ENCODE measurements around the gene UBE2D1. TPM values are rescaled to one million over a fixed set of nuclear protein-coding genes. Genes with fewer than 3 reads are reported as not detected.

Gene UBE2D1
- total RNA-seq, 2 experiments from 2014 or later: 12.2 to 14.6 TPM

DNA sequence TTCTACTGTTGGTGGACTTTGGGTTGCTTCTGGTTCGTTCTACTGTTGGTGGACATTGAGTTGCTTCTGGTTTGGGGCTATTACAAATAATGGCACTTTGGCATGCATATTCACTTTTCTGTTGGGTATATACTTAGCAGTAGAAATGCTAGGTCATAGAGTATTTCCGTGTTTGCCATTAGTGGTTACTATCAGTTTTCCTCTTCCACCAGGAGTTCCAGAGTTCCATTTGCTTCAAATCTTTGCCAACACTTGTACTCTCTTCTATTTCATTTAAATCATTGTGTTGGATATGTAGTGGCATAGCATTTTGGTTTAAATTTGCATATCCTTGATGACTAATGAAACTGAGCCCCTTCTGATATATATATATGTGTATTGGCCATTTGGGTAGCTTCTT is 15.2 kb downstream of the UBE2D1 start:
- Mint-ChIP-seq H3K9me3 (ENCODE audit: low read depth) (no peaks in the 10 kb centered on the region), H3K36me3 (peaks cover 17% of the 10 kb centered on the region), H3K4me1 (no peaks in the 10 kb centered on the region), H3K27me3 (no peaks in the 10 kb centered on the region), H3K4me3 (no peak overlapping the region), H3K27ac (no peak overlapping the region)
- CTCF ChIA-PET: interaction anchor here (1.0 kb wide), 1 partner anchor 9 kb away, joined by 4 read pairs; no protein-coding TSS in a partner anchor
- DNase-seq (no peak), ATAC-seq (no peak)

GRCh38 chr10:58350619-58351323 is 16.0 kb downstream of the UBE2D1 start:
- CTCF ChIA-PET: no interaction called here

DNA sequence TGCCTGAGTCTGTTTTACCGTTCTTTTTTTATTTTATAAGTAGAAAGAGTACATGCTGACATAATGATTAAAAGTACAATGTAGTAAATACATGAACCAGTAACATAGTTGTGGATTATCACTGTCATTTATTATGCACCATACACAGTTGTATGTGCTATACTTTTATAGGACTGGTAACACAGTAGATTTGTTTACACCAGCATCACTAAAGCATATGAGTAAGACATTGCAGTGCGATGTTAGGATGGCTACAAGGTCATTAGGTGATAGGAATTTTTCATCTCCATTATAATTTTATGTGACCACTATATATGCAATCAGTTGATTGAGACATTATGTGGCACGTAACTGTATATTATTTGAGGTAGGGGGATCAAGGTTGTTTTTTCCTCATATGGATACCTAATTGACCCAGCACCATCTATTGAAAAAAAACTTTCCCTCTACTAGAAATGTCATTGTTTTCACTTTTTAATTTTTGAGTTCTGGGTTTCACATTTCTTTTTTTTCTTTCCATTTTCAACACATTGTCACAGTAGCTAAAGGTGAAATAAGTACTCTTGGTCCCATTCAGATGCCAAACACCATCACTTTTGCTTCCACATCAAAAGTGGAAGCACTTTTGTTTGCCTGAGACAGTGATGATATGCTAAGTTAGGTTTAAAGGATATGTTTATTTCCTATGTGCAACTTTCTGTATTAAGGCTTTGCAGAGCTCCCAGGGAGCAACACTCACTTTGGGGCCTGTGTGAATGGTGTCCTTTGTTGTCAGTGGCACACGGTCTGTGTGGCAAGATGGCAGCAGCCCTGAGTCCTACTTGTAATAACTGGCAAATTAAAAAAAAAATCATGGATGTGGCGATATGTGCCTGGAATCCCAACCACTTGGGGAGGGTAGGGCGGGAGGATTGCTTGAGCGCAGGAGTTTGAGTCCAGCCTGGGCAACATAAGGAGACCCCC is 17.1 kb downstream of the UBE2D1 start:
- DNase-seq: no peak
- no peak for ATAC-seq
- Mint-ChIP-seq H3K36me3 (peaks cover 6% of the 10 kb centered on the region), H3K9me3 (ENCODE audit: low read depth) (no peaks in the 10 kb centered on the region), H3K27me3 (no peaks in the 10 kb centered on the region), H3K4me1 (no peaks in the 10 kb centered on the region), H3K4me3 (no peak overlapping the region), H3K27ac (no peak overlapping the region)
- CTCF ChIA-PET: no interaction called here

More at GRCh38 chr10:58350619-58351323, 16.0 kb downstream of the UBE2D1 start:
- H3K36me3 Mint-ChIP-seq: peaks cover 13% of the 10 kb centered on the region
- H3K9me3 Mint-ChIP-seq (ENCODE audit: low read depth): no peaks in the 10 kb centered on the region
- DNase-seq (no peak), ATAC-seq (no peak)
- no peaks in the 10 kb centered on the region for H3K27me3 Mint-ChIP-seq
- H3K27ac Mint-ChIP-seq: no peak overlapping the region
- no peak overlapping the region for H3K4me3 Mint-ChIP-seq
- H3K4me1 Mint-ChIP-seq: no peaks in the 10 kb centered on the region

GRCh38 chr10:58352956-58353610 is 18.3 kb downstream of the UBE2D1 start:
- no peaks in the 10 kb centered on the region for H3K4me1 Mint-ChIP-seq
- no peak for ATAC-seq
- no peak overlapping the region for H3K4me3 Mint-ChIP-seq

GRCh38 chr10:58356756-58357155 is 21.9 kb downstream of the UBE2D1 start:
- ATAC-seq (no peak), DNase-seq (no peak)
- Mint-ChIP-seq H3K9me3 (ENCODE audit: low read depth) (no peaks in the 10 kb centered on the region), H3K36me3 (peaks cover 4% of the 10 kb centered on the region), H3K27me3 (no peaks in the 10 kb centered on the region), H3K4me3 (no peak overlapping the region), H3K27ac (no peak overlapping the region), H3K4me1 (peaks cover 19% of the 10 kb centered on the region)
- CTCF ChIA-PET: no interaction called here

More at GRCh38 chr10:58352956-58353610, 18.3 kb downstream of the UBE2D1 start:
- Mint-ChIP-seq H3K27me3 (no peaks in the 10 kb centered on the region), H3K9me3 (ENCODE audit: low read depth) (no peaks in the 10 kb centered on the region), H3K27ac (no peak overlapping the region), H3K36me3 (peaks cover 3% of the 10 kb centered on the region)
- DNase-seq: no peak
- CTCF ChIA-PET: no interaction called here

GRCh38 chr10:58358314-58358933 is 23.6 kb downstream of the UBE2D1 start:
- H3K4me1 Mint-ChIP-seq: peaks cover 19% of the 10 kb centered on the region
- H3K36me3 Mint-ChIP-seq: peaks cover 4% of the 10 kb centered on the region
- DNase-seq (no peak), ATAC-seq (no peak)
- no peaks in the 10 kb centered on the region for H3K27me3 Mint-ChIP-seq
- H3K27ac Mint-ChIP-seq: no peak overlapping the region
- no peaks in the 10 kb centered on the region for H3K9me3 Mint-ChIP-seq (ENCODE audit: low read depth)
- H3K4me3 Mint-ChIP-seq: no peak overlapping the region
- CTCF ChIA-PET: interaction anchor here (0.9 to 1.3 kb wide), 2 partner anchors 9 to 18 kb away, joined by 3 to 4 read pairs; no protein-coding TSS in a partner anchor

DNA sequence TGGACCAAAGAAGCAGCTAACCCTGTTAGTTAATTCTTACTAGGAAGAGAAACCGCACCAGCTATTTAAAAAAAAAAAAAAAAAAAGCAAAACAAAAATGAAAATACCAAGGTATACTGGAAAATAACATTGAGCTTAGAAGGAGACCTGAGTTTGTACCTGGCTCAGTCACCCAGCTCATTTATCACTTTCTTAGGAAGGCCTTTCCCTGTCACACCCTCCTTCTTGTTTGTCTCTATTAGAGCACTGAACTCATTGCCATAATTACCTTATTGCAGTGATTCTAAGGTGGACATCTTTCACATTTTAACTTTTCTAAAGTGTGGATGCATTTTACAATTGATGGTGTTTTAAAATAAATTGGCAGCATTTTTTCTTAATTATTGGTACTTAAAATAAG is 24.1 kb downstream of the UBE2D1 start:
- Mint-ChIP-seq H3K9me3 (ENCODE audit: low read depth) (no peaks in the 10 kb centered on the region), H3K36me3 (peaks cover 6% of the 10 kb centered on the region), H3K27ac (no peak overlapping the region), H3K4me1 (peaks cover 19% of the 10 kb centered on the region), H3K4me3 (no peak overlapping the region), H3K27me3 (no peaks in the 10 kb centered on the region)
- no peak for ATAC-seq
- CTCF ChIA-PET: interaction anchor here (0.9 kb wide), 1 partner anchor 9 kb away, joined by 4 read pairs; no protein-coding TSS in a partner anchor
- no peak for DNase-seq

DNA sequence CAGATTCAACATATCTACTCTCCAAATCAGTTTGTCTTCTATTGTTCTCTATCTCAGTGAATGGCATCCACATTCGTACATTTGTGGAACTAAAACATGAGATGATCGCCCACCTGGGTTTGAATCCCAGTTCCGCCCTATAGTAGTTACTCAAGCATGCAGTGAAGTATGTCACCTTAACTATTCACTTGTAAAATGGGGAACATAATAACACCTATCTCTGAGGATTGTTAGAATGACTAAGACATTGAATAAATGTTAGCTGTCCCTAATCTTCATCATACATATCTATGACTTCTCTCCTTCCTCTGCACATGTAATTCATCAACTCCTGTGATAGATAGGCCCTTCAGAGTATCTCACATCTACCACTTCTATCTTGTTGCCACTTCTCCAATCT is 24.7 kb downstream of the UBE2D1 start:
- ATAC-seq (no peak), DNase-seq (no peak)
- peaks cover 6% of the 10 kb centered on the region for H3K36me3 Mint-ChIP-seq
- no peak overlapping the region for H3K27ac Mint-ChIP-seq
- CTCF ChIA-PET: no interaction called here
- no peaks in the 10 kb centered on the region for H3K27me3 Mint-ChIP-seq
- H3K4me1 Mint-ChIP-seq: peaks cover 19% of the 10 kb centered on the region
- H3K9me3 Mint-ChIP-seq (ENCODE audit: low read depth): no peaks in the 10 kb centered on the region
- no peak overlapping the region for H3K4me3 Mint-ChIP-seq

DNA sequence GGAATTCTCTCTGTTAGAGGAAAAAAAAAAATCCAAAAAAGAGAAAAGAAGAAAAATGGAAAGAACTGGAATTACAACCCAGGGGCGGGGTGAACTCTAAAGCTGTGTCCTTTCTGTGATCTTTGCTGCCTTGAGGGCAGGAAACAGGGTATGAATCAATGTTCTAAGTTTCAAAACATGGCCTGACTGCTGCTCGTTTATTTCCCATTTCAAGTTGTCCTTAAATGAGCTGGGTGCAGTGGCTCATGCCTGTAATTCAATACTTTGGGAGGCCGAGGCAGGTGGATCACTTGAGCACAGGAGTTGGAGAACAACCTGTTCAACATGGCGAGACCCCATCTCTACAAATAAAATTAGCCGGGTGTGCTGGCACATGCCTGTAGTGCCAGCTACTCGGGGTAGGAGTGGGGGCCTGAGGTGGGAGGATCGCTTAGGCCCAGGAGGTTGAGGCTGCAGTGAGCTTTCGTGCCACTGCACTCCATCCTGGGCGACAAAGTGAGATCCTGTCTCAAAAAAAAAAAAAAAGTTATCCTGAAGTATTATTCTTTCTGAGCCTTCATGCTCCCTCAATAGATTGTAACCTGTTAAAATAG is 25.7 kb downstream of the UBE2D1 start:
- peaks cover 19% of the 10 kb centered on the region for H3K4me1 Mint-ChIP-seq
- H3K27ac Mint-ChIP-seq: no peak overlapping the region
- ATAC-seq (no peak), DNase-seq (no peak)
- CTCF ChIA-PET: no interaction called here
- no peaks in the 10 kb centered on the region for H3K9me3 Mint-ChIP-seq (ENCODE audit: low read depth)
- peaks cover 8% of the 10 kb centered on the region for H3K36me3 Mint-ChIP-seq
- H3K27me3 Mint-ChIP-seq: no peaks in the 10 kb centered on the region
- H3K4me3 Mint-ChIP-seq: no peak overlapping the region

DNA sequence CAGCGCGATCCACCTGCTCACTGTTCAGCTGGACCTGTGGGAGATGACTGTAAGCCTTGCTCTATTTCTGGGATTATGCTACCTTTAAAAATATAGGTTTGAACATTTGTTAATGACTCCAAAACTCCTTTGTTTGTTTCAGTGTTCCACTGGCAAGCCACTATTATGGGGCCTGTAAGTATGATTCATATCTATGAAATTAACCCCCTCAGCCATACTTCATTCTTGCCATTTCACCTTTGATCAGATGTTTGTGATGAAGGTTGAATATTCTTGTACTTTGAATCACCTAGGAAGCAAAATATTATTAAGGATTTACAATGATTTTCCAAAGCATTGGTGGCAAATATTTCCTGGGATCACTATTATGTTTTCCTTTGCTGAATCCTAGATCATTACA is 26.5 kb downstream of the UBE2D1 start:
- H3K4me1 Mint-ChIP-seq: peaks cover 19% of the 10 kb centered on the region
- peaks cover 8% of the 10 kb centered on the region for H3K36me3 Mint-ChIP-seq
- no peak for DNase-seq
- H3K27ac Mint-ChIP-seq: no peak overlapping the region
- no peak overlapping the region for H3K4me3 Mint-ChIP-seq
- ATAC-seq: no peak
- no peaks in the 10 kb centered on the region for H3K27me3 Mint-ChIP-seq
- H3K9me3 Mint-ChIP-seq (ENCODE audit: low read depth): no peaks in the 10 kb centered on the region
- CTCF ChIA-PET: no interaction called here

- ATAC-seq (no peak), DNase-seq (no peak)
- Mint-ChIP-seq H3K9me3 (ENCODE audit: low read depth) (no peaks in the 10 kb centered on the region), H3K27me3 (no peaks in the 10 kb centered on the region), H3K36me3 (peaks cover 8% of the 10 kb centered on the region), H3K4me1 (peaks cover 19% of the 10 kb centered on the region), H3K27ac (no peak overlapping the region), H3K4me3 (no peak overlapping the region)
- CTCF ChIA-PET: no interaction called here
These were observed 27.4 kb downstream of the UBE2D1 start for GRCh38 chr10:58362027-58362789.

GRCh38 chr10:58367069-58367468 is 32.3 kb downstream of the UBE2D1 start:
- H3K4me3 Mint-ChIP-seq: no peak overlapping the region
- CTCF ChIA-PET: no interaction called here
- no peak for ATAC-seq
- H3K36me3 Mint-ChIP-seq: peaks cover 8% of the 10 kb centered on the region
- no peak for DNase-seq
- no peaks in the 10 kb centered on the region for H3K4me1 Mint-ChIP-seq
- H3K27ac Mint-ChIP-seq: no peak overlapping the region
- no peaks in the 10 kb centered on the region for H3K9me3 Mint-ChIP-seq (ENCODE audit: low read depth)
- H3K27me3 Mint-ChIP-seq: no peaks in the 10 kb centered on the region

Data from activated CD8-positive, alpha-beta memory T cell treated with anti-CD3 and anti-CD28 coated beads, Interleukin-2, amount 10 ng/mL, durations not matched to agents 7 days and 5 days (primary cell).